ENCODE results near the gene MACROD2.

The MACROD2 gene

GRCh38 chr20:15449061-15449460 lies 1453.7 kb downstream of the MACROD2 start:
- DNase-seq: no peak
- H3K4me3 ChIP-seq (ENCODE audit: low read depth, low read length): no peak overlapping the region
- no peaks in the 10 kb centered on the region for H3K4me1 ChIP-seq
- H3K9me3 ChIP-seq: no peaks in the 10 kb centered on the region
- no peak for TF ChIP-seq CTCF (IDR thresholded peaks at IDR 0.05; ENCODE audit: low read depth, low read length)
- H3K27me3 ChIP-seq: no peaks in the 10 kb centered on the region
- no peaks in the 10 kb centered on the region for H3K36me3 ChIP-seq

- no peaks in the 10 kb centered on the region for H3K36me3 ChIP-seq
- TF ChIP-seq CTCF (IDR thresholded peaks at IDR 0.05; ENCODE audit: low read depth, low read length): no peak
- H3K27me3 ChIP-seq: no peaks in the 10 kb centered on the region
- H3K4me1 ChIP-seq: no peaks in the 10 kb centered on the region
- no peak for DNase-seq
- H3K9me3 ChIP-seq: no peaks in the 10 kb centered on the region
- no peak overlapping the region for H3K4me3 ChIP-seq (ENCODE audit: low read depth, low read length)
Observed at GRCh38 chr20:15451241-15451640, 1455.9 kb downstream of the MACROD2 start.

- TF ChIP-seq CTCF (IDR thresholded peaks at IDR 0.05; ENCODE audit: low read depth, low read length): no peak
- no peaks in the 10 kb centered on the region for H3K27me3 ChIP-seq
- H3K4me3 ChIP-seq (ENCODE audit: low read depth, low read length): no peak overlapping the region
- H3K4me1 ChIP-seq: no peaks in the 10 kb centered on the region
- H3K36me3 ChIP-seq: no peaks in the 10 kb centered on the region
- H3K9me3 ChIP-seq: no peaks in the 10 kb centered on the region
- DNase-seq: no peak
Observed at GRCh38 chr20:15455279-15455678, 1460.0 kb downstream of the MACROD2 start.

- no peaks in the 10 kb centered on the region for H3K27me3 ChIP-seq
- H3K4me1 ChIP-seq: no peaks in the 10 kb centered on the region
- no peak for DNase-seq
- no peaks in the 10 kb centered on the region for H3K9me3 ChIP-seq
- no peak overlapping the region for H3K4me3 ChIP-seq (ENCODE audit: low read depth, low read length)
- TF ChIP-seq CTCF (IDR thresholded peaks at IDR 0.05; ENCODE audit: low read depth, low read length): no peak
- H3K36me3 ChIP-seq: no peaks in the 10 kb centered on the region
Observed at GRCh38 chr20:15461938-15462337, 1466.6 kb downstream of the MACROD2 start.

- Histone ChIP-seq H3K36me3 (no peaks in the 10 kb centered on the region), H3K4me1 (no peaks in the 10 kb centered on the region), H3K9me3 (no peaks in the 10 kb centered on the region; the same call in 1 of the 2 replicates), H3K27me3 (no peaks in the 10 kb centered on the region), H3K4me3 (ENCODE audit: low read depth, low read length) (no peak overlapping the region)
- DNase-seq: peak; percentile 55
- TF ChIP-seq CTCF (IDR thresholded peaks at IDR 0.05; ENCODE audit: low read depth, low read length): no peak
Observed at GRCh38 chr20:15475483-15475882, 1480.2 kb downstream of the MACROD2 start.

GRCh38 chr20:15476186-15476585 lies 1480.9 kb downstream of the MACROD2 start:
- no peak overlapping the region for H3K4me3 ChIP-seq (ENCODE audit: low read depth, low read length)
- no peak for DNase-seq
- no peaks in the 10 kb centered on the region for H3K36me3 ChIP-seq
- H3K27me3 ChIP-seq: no peaks in the 10 kb centered on the region
- no peak for TF ChIP-seq CTCF (IDR thresholded peaks at IDR 0.05; ENCODE audit: low read depth, low read length)
- H3K9me3 ChIP-seq: no peaks in the 10 kb centered on the region; the same call in 1 of the 2 replicates
- H3K4me1 ChIP-seq: no peaks in the 10 kb centered on the region
